DMS53 treated with DMSO at 0.1 percent for 48 hours (cell line): ENCODE results near the gene STK32B.
"Not testable (repeated sequence)": the region's sequence is repeated elsewhere in the genome, so short reads cannot be mapped to it uniquely, and the experiment has no call there.

Experiments used
- DNase-seq: peaks from one replicate; lab custom pipeline; 2025; ENCODE audit not compliant: unreplicated experiment; lab: John Stamatoyannopoulos, UW

Gene STK32B

DNA sequence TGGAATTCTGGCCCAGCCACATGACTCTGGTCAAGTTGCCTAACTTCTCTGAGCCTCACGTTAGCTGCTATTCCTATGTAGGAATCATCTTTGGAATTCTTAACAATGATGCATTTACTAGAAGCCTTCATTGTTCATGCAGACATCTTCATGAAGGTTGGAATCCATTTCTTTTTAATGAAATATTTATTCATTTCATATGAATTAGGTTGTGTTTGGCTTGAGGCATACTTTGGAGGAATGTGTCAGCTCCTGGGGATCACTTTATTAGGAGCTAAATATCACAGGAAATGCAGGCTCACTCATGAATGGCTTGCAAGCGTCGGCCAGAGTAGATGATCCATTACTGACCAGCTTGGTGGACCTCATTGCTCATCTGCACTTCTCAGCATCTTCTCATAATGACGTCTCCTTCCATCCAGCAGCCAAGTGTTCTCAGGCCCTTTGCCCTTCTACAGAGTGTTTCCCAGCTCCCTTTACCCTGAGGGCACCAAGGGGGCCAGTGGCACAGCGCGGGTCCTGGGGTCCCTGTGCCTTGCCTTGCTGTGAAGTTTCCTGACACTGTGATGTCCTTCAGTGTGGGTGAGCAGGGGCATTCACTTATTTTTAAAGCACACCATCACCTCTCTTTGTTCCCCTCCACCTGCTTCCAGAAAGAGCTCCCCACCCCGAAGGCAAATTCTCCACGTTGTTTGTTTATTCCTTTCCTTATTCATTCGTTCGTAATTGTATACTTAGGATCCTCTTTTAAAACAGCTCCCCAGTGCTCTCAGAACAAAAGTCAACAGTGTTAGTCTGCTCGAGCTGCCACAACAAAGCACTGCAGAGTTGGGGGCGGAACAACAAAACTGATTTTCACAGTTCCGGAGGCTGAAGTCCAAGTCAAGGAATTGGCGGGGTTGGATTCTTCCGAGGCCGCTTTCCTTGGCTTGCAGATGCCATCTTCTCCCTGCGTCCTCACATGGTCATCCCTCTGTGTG, 106.8 kb downstream of the STK32B start:
- peak; percentile 66 for DNase-seq

DNA sequence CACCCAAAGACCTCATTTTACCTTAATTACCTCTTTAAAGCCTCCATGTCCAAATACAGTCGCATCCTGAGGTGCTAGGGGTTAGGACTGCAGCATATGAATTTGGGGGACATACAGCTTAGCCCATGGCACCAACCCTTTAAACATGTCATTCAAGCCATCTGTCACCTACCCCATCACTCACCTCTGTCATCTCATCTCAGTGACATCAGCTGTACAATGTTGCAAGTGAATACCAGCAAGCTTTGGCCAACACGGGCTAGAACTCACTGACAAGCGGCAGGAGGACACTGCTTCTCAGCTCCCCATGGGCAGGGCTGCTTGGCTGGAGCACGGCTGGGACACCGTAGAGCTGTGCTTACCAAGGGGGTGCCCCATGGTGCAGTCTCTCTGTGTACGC, 107.5 kb downstream of the STK32B start:
- DNase-seq: peak; percentile 8

DNA sequence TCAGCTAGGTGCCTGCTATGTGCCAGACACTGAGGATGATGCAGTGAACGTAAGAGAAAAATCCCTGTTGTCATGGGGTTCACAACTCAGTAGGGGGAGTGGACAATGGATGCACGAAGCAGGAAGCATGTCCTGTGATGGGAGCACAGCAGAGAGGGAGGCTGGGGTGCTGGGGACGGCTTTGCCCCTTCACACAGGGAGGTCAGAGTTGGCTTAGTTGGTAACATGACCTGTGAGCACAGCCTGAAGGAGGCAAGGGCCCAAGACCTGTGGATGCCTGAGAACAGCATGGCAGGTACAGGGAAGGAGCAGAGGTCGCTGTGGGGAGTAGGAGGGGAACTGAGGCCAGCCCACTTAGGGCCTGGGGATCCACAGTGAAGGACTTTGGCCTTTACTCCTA, 109.4 kb downstream of the STK32B start:
- DNase-seq: no peak

GRCh38 chr4:5162909-5163508, 111.7 kb downstream of the STK32B start:
- DNase-seq: no peak

DNA sequence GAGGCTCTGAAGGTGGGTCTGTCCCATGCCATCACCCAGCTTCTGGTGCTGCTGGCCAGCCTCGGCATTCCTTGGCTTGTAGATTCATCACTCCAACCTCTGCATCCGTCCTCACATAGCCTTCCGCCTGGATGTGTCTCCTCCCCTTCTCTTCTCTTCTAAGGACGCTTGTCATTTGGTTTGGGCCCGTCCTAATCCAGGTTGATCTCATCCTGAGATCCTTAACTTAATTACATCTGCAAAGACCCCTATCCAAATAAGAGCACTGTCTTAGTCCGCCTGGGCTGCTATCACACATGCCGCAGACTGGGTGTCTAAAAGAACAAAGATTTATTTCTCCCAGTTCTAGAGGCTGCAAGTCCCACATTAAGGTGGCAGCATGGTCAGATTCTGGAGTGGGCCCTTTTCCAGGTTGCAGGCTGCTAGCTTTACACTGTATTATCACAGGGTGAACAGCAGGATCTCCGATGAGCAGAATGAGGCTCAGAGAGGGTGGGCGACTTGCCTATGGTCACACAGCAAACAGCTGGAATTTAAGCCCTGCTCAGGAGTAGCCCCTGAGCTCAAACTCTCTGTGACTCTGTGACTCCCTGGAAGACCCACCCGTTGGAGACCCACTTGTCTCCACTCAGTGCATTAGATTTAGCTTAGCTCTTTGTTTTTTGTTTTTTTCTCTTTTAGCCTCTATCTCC, 113.1 kb downstream of the STK32B start:
- no peak for DNase-seq

- no peak for DNase-seq
Measured at GRCh38 chr4:5165420-5166369, 114.4 kb downstream of the STK32B start.

DNA sequence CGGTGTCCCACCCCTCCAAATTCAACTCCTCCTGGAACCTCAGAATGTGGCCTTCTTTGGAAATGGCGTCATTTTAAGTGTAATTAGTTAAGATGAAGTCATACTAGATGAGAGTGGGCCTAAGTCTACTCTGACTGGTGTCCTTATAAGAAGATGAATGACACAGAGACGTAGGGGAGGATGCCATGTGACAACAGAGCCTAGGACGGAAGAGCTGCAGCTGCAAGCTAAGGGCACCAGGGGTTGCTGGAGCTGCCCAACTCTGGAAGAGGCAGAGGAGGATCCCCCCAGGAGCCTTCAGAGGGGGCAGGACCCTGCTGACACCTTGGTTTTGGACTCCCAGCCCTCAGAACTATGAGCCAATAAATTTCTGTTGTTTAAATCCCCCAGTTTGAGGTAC, 115.1 kb downstream of the STK32B start:
- DNase-seq: no peak

- DNase-seq: no peak
Measured at GRCh38 chr4:5168891-5169290, 117.6 kb downstream of the STK32B start.

DNA sequence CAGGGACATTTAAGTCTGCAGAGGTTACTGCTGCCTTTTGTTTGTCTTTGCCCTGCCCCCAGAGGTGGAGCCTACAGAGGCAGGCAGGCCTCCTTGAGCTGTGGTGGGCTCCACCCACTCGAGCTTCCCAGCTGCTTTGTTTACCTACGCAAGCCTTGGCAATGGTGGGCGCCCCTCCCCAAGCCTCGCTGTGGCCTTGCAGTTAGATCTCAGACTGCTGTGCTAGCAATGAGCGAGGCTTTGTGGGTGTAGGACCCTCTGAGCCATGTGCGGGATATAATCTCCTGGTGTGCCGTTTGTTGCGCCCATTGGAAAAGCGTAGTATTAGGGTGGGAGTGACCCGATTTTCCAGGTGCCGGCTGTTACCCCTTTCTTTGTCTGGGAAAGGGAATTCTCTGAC, 124.6 kb downstream of the STK32B start:
- DNase-seq: not testable (repeated sequence)

DNA sequence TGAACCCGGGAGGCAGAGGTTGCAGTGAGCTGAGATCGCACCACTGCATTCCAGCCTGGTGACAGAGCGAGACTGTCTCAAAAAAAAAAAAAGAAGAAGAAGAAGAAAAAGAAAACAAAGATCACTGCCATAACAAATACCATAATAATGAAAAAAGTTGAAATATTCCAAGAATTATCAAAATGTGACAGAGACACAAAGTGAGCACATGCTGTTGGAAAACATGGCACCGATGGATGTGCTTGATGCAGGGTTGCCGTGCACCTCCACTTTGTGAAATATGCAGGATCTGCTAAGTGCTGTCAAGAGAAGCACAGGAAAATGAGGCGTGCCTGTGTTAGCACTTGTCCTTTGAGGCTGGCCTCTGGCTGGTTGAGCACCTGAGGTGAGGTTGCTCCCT, 133.3 kb downstream of the STK32B start:
- DNase-seq: no peak

DNA sequence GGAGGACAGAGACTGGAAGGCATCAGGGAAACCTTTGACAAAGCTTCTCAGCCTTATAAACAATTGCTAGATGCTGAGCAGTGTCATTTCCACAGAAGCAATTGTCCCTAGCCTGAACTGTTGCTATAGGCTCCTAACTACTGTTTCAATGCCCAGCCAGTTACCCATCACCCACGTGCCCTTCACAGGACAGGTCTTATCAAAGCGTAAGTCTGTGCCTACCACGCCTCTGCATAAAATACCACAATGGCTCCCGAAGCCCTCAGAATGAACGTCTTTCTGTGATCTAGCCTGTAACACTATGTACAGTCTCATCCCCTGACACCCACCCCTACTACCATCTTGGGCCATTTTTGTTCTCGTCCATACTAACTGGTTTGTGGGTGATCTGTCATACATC, 134.3 kb downstream of the STK32B start:
- no peak for DNase-seq

DNA sequence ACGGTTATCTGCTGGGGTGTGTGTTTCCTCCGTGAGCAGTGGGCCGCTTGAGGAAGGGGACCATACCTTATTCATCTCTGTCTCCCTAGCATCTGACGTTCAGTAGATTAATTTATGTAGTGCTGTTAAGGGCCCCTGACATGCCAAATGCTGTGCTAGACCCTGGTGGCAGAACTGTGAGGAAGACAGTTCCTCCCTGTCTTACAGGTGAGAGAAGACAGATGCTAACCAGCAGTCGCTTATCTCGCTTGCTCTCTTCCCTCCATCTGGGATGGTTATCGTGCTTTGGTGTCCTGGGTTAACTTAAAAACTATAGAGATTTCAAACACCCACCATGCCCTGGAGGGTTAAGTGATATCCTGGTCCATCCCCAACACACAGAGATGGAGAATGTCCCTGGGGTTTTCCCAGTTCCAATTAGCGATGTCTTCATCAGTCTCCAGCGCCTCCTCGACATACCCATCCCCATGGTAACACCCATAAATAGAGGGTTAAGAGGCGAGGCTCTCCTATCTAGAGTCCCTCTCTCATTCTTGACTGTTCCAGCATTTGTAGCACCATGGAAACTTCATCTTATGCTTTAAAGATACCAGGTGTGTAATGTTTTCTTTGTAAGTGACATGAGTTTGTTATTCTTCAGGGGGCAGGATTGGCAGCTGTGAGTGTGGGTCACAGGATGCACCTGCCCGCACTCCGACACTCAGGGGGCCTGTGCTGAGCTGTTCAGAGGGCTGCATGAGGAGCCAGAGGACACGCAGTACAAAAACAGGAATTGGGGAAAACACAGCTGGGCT, 135.2 kb downstream of the STK32B start:
- DNase-seq: no peak

- no peak for DNase-seq
Measured at GRCh38 chr4:5188130-5188529, 136.8 kb downstream of the STK32B start.

DNA sequence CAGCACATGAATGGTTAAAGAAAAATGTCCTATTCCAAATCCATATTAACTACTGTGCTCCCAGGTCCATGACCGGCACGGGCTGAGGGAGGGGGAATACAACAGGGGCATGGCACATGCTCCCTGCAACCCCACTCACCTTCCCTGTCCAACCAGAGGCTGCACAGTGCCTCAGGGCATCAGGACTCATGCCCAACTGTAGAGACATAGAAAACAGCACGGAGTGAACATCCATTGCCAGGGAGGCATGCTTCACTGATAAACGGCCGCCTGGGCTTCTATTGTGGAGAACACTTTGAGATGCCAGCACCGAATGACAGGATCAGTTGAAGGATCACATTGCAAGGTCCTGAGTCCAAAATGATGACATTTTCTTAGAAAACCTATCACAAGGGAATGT, 140.6 kb downstream of the STK32B start:
- DNase-seq: no peak

DNA sequence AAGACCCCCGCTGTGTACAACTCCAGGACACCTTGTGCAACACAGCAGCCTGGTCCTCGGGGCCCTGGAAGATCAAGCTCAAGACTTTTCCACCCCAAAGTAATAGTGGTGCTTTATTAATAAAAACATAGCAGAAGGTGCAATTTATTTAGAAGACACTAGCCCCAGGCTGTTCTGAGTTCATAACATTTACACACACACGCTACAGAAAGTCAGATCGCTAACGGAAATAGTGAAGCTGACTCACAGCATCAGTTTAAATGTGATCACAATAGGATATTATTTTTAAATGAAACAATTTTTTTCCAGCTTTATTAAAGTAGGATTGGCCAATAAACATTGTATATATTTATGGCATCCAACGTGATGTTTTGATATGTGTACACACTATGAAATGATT, 141.0 kb downstream of the STK32B start:
- DNase-seq: no peak

DNA sequence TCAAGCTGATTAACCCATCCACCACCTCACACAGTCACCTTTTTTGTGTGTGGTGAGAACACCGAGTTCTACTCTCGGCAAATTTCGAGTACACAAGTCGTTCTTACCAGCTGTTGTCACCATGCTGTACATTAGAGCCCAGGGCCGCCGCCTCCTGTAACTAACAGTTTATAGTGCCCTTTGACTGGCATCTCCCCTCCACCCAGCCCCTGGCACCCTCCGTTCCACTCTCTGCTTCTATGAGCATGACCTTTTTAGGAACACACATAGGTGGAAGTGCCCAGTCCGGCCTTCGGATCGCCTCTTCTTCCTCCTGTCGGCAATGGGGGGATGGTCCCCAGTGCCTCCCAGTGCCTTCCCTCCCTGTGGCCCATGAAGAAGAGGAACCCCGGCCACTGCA, 141.4 kb downstream of the STK32B start:
- no peak for DNase-seq

DNA sequence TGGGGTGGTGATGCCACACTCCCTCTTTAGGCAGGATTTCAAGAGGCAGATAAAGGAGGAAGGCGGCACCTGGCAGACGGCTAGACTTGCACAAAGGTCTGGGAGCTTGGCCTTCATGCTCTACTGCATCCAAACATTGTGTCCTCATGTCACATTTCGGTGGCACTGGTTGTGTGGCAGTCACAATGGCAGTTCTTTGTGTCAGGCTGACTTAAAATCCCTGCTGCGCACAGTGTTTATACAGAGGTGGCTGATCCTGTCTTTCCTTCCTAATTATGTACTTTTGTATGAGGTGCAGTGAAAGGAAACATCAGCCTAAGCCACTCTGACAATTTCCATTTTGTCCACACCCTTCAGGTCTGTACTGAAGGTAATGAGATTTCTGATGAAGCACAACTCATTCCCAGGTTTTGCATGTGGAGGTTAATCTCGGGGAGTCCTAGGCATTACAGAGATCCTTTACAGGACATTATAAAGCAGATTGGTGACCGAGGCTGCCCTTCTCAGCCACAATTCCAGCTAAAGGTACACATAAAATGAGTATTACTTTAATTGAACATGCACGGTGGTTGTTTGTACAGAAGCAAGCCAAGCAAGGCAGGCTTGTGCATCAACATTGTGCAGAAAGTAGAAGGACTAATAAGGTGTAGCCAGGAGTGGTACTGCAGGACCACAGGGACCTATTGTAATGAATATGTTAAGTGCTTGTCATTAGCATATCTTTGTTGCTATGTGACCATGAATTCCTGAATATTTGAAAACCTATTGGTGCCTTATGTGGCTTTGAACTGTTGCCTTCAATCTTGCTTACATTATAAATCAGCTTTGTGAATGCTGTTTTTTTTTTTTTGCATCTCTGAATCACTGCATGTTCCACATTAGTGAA, 147.6 kb downstream of the STK32B start:
- DNase-seq: no peak

GRCh38 chr4:5199912-5200311, 148.6 kb downstream of the STK32B start:
- DNase-seq: no peak

GRCh38 chr4:5200513-5200912, 149.2 kb downstream of the STK32B start:
- no peak for DNase-seq
